ENCODE measurements around the gene PRDM16.

PRDM16 gene

DNA sequence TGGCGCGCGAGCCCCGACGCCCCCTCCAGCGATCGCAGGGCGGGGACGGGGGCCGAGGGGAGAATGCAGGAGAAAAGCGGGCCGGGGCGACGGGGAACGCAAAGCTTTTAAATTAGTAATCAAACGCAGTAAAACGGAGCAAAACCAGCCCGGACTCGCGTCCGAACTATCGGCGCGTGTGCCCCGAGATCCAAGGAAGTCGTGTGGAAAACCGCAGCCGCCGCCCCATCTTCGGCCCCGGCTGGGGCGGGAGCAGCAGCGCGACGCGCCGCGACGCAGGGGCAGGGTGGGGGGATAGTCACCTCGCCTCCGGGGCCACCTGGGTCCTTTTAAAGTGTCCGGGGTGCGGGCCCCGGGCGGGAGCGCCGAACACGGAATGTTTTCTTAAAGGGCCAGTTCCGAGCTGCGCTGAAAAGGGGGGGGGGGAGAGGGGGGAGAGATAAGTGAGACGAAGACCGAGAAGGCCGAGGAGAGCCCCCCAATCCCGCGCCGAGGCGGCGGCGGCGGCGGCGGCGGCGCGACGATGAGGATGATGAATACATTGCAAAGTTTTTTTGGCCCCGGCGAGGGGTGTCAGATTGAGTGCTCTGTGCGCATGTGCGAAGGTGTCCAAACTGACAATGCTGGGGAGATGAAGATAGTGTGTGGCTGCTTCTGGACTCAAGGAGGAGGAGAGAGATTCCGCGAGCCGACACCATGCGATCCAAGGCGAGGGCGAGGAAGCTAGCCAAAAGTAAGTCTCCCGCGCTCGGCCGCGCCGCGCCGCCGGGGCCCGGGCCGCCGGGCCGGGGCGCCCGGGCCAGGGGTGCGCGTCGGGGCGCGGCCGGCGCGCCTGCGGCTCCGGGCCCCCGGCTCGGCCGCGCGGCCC, at the start of gene PRDM16:
Gene PRDM16 (plus strand): TSS at position 640 of the 868 bp plus-strand sequence. CDS start 57 bp downstream, at position 697.
- DNase-seq = no peak

DNA sequence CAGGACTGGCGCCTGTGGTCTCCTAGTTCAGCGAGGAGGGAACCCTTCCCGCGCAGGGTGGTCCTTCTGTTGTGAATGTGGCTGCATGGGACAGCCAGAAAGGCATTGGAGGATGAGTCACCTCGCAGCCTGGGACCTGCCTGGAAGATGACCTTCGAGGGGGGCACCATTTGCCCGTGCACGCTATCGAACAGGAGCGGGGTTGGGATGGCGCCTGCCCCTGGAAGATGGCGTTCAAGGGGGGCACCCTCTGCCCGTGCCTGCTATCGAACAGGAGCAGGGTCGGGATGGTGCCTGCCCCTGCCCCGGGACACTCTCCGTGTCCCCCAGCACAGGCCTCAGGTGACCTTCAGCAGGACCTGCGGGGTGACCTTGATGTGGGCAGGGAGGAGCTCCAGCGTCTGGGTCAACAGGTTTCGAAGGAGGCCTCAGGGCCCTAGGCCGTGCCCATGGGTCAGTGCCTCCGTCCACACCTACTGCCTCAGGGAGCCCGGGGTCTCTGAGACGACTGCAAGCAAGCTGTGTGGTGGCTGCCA, 49.4 kb upstream of the PRDM16 start:
- DNase-seq = no peak

DNA sequence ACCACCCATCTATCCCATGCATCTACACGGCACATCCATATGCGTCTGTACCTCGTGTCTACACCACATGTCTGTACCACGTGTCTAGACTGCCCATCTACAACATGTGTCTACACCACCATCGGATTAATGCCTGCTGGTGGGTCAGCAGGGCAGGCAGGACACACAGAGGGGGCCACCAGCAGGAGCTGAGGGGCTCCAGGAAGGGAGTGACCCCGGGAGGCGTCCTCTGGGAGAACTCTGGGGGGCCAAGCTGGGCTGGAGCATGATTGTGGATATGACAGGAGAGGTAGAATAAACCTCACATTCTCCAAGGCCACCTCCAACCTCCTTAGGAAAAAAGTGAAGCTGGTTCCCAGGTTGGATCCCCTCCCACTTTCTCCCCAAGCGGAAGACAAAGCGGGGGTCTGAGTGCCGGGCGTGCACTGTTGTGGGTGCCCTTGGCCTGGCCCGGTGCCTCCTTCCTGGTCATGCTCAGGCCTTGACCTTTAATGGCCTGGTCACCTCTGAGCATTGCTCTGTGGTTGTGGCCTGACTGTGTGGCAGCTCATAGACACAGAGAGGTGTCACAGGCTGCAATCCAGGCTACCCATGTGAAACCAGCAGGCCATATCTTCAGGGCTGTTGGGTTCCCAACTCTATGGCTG, 48.6 kb upstream of the PRDM16 start:
- DNase-seq = no peak

DNA sequence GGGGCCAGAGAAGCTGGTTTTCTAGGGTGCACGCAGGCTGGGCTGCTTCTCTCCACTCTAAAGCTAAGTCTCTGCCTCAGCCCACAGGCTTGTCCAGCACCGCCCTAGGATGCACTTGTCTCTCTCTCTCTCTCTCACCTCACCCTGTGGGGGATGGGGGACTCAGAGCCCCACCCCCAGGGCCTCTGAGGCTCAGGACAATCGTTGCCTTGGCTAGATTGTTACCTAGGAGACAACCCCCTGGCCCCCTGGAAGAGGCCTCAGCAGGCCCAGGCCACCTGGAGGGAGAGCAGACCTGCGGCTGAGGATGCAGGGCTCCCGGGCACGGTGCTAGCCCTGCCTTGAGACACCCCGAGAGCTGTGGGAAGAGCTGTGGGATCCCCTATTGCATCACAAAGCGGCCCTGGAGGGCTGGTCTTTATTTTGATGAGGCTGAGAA, 47.8 kb upstream of the PRDM16 start, which contains the start of gene ACTRT2:
Gene ACTRT2 (plus strand): TSS at position 235 of the 439 bp plus-strand sequence. CDS start 220 bp downstream, outside the sequence.
- no peak for DNase-seq

DNA sequence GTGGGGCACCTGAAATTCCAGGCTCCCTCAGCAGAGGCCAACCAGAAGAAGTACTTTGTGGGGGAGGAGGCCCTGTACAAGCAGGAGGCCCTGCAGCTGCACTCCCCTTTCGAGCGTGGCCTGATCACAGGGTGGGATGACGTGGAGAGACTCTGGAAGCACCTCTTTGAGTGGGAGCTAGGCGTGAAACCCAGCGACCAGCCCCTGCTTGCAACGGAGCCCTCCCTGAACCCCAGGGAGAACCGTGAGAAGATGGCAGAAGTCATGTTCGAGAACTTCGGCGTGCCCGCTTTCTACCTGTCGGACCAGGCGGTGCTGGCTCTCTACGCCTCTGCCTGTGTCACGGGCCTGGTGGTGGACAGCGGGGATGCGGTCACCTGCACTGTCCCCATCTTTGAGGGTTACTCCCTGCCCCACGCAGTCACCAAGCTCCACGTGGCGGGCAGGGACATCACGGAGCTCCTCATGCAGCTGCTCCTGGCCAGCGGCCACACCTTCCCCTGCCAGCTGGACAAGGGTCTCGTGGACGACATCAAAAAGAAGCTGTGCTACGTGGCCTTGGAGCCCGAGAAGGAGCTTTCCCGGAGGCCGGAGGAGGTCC, 47.1 kb upstream of the PRDM16 start:
- DNase-seq = no peak

DNA sequence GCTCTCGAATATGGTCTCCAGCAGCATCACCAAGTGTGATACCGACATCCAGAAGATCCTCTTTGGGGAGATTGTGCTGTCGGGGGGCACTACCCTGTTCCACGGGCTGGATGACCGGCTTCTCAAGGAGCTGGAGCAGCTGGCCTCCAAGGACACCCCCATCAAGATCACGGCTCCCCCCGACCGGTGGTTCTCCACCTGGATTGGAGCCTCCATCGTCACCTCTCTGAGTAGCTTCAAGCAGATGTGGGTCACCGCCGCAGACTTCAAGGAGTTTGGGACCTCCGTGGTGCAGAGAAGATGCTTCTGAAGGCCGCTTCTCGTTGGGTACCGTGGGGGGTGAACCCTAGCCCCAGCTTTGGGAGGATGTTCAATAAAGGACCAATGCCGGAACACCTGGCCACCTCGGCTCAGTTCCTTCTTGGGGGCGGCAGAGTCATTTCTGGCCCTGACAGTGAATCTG, 46.5 kb upstream of the PRDM16 start:
- no peak for DNase-seq

DNA sequence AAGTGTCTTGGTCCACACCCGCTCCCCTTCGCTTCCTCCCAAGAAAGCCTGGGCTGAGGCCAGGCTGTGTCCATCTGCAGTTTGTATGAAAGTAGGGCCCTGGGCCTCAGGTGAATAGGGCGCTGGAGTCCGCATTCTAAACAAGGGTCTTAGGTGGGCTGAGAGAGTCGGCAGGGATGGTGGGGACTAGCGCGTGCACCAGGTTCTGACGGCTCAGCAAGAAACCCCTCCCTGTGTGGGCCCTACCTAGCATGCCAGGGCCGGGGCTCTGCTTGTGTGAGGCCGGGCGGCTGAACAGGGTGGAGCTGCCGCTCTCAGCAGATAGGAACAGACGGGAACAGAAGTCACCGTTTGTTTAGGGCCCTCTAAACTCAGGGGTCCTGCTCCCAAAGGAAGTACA, 46.0 kb upstream of the PRDM16 start:
- DNase-seq = no peak

DNA sequence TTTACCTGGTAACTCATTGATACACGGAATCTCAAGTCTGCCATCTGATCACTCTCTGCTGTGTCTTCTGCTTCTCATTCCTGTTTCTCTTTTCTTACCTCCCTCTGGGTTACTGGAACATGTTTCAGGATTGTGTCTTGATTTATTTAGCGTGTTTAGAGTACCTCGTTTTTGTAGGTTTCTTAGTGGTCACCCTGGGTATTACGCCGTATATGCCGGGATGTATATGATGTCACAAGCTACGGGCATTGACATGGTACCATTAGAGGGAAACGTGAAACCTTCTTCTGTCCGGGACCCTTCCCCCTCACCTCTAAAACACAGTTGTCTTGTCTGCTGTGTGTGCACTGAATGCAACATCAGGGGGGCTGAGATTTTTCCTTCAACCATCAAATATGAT, 45.0 kb upstream of the PRDM16 start:
- peak; percentile 4 for DNase-seq

DNA sequence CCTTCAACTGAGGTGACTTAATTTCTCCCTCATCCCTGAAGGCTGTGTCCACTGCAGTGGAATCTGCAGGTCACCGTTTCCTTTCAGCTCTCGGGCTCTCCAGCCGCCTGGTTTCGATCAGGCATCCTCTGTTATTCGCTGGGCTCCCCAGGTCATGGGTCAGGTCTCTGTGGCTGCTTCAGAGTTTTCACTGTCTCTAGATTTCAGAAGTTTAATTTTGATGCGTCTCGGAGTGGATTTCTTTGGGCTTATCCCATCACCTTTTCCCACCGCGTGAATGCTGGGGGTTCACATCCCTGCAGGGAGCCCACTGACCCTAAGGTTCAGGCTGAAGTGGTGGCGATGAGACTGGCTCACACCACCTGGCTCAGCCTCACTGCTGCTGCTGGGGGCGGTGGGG, 44.4 kb upstream of the PRDM16 start:
- DNase-seq = no peak

DNA sequence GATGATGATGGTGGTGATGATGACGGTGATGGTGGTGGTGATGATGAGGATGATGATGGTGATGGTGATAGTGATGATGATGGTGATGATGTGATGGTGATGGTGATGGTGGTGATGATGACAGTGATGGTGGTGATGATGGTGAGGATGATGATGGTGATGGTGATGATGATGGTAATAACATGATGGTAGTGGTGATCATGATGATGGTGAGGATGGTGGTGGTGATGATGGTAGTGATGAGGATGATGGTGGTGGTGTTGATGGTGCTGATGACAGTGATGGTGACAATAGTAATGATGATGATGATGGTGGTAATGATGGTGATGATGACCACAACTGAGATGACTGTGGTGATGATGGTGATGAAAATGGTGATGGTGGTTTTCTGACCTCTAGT, 42.9 kb upstream of the PRDM16 start:
- DNase-seq = no peak

DNA sequence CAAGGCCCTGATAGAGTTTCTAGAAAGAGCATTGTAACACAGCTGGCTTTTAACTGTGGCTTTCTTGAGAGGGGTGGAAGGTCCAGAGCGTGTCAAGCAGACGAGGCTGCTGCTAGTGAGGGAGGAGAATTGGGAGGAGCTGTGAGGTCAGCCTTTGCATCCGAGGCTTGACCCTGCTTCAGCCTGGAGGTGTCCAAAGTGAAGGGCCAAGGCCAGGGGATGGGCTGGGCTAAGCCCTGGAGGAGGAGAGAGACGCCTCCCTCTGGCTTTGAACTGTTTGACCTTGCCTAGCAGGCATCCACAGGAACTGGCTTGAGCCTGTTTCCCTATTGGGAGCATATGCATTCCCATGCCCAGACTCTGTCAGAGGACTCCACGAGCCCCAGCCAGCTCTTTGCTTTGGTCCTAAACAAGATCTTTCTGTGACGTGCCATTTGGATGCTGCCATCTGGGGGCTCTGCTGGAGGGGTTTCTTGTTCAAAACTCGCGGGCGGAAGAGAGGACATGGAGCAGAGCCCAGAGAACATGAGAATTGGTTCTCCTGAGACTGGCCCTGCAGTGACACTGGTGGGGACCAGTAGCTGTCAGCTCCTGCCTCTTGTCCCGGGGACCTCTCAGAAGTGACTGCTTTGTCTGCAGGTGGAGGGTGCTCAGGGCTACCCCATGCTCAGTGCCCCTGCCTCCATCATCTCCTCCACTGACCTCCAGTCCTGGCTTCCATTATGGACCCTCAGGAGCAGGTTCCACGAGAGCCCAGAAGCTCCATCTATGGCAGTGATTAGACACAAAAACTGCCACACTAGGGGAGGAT, 42.2 kb upstream of the PRDM16 start:
- DNase-seq = no peak

DNA sequence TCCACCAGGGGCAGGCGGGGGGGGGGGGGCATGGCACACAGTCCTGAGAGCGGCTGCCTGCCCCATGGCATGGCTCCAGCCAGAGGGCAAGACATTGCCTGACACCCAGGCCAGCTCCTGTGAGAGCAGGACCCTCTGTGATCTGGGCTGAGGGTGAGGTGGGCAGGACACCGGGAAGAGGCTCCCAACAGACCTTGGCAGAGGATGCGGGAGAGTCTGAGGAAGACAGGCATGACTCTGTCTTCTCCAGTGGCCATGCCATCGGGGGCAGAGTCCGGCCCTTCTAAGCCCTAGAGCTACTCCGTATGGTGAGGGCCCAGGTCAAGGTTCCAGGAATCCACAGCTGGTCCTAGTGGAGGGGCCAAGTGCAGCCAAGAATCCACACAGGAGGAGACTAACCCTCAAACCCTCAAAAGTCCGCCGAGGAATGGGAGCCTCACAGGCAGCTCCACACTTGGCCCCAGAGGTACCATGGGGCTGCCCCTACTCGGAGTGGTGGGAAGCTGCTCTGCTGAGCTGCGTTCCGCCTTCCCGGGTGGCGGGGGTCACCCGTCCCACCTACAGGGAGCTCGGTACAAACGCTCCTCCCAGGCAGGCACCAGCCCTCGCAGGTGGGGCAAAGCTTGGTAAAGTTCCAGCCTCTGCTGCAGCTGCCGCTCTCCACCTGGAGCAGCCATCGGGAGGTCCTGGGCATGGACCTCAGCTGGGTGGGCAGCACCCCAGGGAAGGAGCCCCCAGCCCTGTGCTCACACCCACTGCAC, 41.2 kb upstream of the PRDM16 start:
- DNase-seq = no peak

DNA sequence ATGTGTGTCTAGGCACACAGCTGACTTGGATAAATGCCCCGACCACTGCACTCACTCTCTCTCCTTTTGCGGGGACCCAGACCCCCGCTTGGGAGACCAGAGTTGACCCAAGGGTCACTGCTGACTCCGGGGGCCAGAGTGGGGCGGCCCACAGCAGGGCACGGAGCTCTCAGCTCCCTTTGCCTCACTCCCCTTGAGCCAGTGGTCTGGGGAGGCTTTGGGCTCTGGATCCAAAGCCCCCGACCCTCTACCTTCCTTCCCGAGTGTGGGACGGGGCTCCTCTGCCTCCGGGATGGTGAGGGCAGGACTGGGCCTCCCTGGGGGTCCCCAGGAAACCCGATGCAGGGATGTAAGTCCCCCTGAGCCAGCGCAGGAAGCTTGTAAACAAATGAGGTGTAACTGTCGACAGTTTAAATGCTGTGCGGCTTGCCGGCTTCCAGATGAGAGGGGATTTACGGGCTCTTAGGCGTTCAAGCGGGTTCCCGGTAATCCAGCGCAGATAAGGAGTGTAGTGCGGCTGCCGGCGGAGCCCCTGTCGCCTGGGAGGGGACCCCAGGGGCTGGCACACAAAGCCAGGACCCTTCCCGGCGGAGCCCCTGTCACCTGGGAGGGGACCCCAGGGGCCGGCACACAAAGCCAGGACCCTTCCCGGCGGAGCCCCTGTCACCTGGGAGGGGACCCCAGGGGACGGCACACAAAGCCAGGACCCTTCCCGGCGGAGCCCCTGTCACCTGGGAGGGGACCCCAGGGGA, 40.3 kb upstream of the PRDM16 start:
- DNase-seq = peak; percentile 25

DNA sequence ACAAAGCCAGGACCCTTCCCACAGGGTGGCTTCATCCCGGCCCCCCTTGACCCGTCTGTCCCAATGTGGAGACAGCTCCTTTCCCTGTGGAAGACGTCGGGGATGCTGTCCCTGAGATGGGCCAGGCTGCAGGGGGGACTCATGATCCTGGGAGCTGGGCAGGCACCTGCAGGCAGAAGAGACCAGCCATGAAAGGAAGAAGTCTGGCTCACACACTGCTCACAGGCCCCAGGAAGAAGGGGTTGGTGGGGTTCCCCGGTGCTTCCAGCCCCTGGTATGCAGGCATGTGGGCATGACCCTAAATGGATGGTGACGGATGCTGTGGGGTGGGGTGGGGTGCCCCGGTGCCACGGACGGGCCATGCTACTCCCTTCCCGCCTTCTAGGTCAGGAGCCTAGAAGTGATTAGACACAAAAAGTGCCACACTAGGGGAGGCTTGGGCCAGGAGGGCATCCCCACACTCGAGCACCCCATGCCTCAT, 39.5 kb upstream of the PRDM16 start:
- DNase-seq = no peak

DNA sequence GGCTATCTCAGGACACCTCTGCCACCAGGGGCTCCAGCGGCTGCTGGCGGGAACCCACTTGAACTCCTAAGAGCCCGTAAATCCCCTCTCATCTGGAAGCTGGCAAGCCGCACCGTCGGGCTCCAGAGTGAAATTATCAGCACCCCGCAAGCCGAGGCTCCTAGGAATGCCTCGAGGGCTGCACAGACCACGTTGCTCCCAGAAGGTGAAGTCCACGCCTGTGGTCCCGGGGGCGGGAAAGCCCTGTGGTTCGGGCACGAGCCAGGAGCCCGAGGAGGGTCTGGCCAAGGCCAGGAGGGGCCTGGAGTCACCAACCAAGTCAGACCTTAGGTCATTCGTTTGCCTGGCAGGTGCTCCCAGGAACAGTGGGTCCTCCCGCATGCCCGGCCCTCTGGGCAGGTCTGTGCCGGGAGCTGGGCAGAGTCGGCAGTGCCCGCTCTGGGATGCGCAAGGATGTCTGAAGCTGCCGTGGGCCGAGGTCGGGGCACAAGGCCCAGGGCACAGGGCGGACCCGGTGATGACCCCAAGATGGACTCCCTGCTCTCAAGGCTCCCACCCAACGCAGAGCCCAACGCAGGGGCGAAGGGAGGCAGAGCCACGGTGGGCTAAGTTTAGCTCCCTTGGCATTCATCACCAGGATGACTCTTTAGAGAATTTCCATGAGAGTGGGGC, 38.9 kb upstream of the PRDM16 start:
- no peak for DNase-seq

DNA sequence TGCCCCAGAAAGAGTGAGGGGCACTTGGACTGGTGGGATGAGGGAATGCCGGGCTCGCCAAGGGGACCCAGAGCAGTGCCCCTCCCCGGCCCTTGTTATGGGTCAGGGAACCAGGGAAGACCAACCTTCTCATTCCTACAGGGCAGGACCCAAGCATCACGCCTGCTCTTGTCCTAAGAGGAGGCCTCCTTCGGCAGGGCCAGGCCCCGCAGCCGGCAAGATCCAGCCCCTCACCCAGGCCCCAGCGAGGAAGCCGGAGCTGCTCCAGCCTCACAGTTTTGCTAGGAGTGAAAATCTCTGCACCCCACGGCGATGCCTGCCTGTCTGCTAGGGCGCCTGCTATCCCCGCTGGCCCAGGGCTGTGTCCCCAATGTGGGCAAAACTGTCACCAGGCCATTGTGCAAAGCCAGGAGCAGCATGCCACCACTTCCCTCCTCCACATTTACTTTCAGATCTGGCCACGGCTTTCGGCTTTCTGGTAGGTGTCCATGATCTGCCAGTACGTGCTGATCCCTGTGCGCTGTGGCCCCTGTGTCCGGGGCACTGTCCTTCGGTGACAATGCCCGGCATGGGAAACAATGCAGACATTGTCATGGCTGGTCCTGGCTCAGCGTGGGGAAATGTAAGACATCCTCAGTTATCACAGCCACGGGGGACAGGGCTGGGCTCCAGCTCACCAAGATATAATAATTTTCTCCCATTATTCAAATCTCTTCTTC, 38.2 kb upstream of the PRDM16 start:
- no peak for DNase-seq

DNA sequence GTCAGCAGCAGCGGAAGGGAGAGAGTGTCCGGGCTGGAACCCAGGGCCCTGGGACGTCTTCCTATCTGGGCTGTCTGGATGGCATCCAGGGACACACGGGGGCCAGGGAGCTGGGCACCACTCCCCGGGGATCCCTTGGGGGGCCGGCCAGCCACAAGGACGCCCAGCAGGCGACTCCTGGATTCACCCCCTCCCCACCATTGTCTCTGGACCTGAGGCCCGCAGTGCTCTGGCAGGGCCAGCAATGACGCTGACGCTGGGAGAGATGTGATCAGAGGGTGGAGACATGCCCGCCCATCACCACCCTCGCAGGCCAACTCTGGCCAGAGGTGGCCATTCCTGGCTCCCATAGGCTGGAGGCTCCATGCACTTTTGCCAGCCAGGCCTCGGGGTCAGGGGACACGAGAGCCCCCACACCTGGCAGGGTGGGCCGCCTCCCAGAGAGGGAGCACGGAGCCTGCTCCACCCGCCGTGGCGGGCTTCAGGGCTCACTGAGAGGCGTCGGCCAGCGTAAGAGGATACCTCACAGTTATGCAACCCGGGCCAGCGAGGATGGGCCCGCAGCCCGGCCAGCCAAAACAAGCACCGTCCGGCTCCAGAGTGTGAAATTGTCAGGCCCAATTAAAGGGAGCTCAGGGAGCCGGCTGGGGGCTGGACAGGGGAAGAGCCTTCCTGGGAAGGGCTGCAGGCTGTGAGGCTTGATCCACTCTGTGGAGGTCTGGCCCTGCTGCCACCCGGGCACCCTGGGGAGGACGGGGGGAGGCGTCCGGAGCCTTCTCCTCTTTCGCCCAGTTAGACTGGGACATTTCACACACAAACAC, 37.4 kb upstream of the PRDM16 start:
- no peak for DNase-seq

DNA sequence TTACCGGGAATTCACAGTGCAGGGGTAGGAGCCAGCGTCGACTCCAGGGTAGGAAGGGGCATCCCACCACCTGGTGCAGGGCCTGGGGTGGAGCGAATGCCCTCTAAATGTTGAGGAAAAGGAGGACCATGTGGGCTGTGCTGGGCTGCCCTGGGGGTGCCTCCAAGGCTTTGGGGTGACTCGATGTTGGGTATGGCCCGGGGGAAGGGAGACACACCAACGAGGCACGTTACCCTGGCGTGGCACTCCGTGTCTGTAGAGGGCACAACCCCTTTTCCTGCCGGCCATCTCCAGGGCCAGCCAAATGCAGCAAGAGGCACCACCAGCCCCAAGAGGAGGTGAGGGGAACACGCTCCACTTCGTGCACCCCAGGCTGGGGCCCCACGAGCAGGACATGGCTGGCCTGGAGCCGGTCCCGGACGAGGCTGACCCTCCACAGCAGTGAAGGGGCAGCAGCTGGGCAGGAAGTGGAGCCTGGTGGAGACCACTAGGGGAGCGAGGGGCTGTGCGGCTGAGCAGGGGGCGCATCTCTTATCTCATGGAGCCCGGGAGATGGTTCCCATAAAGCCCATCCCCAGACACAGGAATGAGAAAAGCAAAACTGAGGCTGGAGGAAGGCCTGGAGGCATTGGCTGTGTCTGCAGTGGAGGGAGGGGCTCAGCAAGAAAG, 36.5 kb upstream of the PRDM16 start:
- DNase-seq = no peak

All from NCI-H82 (cell line).